Neural cell (in vitro differentiated cells): Measurements from ENCODE around the gene CADPS2. TPM values are rescaled to one million over a fixed set of nuclear protein-coding genes. Genes with fewer than 3 reads are reported as not detected.

Experiments used
- H2AFZ ChIP-seq: fragments of 200-600, 300-800 bp; sonication (generic), shearing (Covaris generic); 2 replicates; pipeline ENCODE4 v1.6.0; 2014; ENCODE audit warnings: low read depth, mild to moderate bottlenecking, antibody characterized with exemption, low read length, moderate library complexity
- H3F3A ChIP-seq: fragments of 200-600 bp; shearing (Covaris generic); 2 replicates; pipeline ENCODE4 v1.6.1; 2016; ENCODE audit warnings: mild to moderate bottlenecking, moderate library complexity, mixed read lengths, antibody characterized with exemption, low read length; ENCODE audit not compliant: insufficient read depth, poor library complexity, severe bottlenecking
- H3K27ac ChIP-seq: fragments of 200-600, 300-800 bp; sonication (generic), shearing (Covaris generic); 2 replicates; pipeline ENCODE4 v1.5.1; 2014; ENCODE audit warnings: mild to moderate bottlenecking, low read length, moderate library complexity
- H3K27me3 ChIP-seq: fragments of 300-800, 200-600 bp; sonication (generic), shearing (Covaris generic); 2 replicates; pipeline ENCODE4 v1.6.0; 2014; ENCODE audit warnings: mild to moderate bottlenecking, low read depth, low read length, moderate library complexity; ENCODE audit not compliant: insufficient read depth
- H3K36me3 ChIP-seq: fragments of 300-800, 200-600 bp; sonication (generic), shearing (Covaris generic); 2 replicates; pipeline ENCODE4 v1.5.1; 2014; ENCODE audit warnings: mild to moderate bottlenecking, antibody characterized with exemption, low read length, moderate library complexity; ENCODE audit not compliant: insufficient read depth
- H3K4me2 ChIP-seq: fragments of 300-800, 200-600 bp; sonication (generic), shearing (Covaris generic); 2 replicates; pipeline ENCODE4 v1.6.0; 2014; ENCODE audit warnings: mild to moderate bottlenecking, low read length
- H3K4me3 ChIP-seq: fragments of 300-800, 200-600 bp; sonication (generic), shearing (Covaris generic); 2 replicates; pipeline ENCODE4 v1.5.1; 2014; ENCODE audit warnings: mild to moderate bottlenecking, low read length, moderate library complexity
- H3K79me2 ChIP-seq: fragments of 200-600 bp; shearing (Covaris generic); replicated peaks from 2 replicates; pipeline ENCODE4 v1.6.0; 2014; ENCODE audit warnings: mild to moderate bottlenecking, low read length, moderate library complexity; ENCODE audit not compliant: insufficient read depth
- H3K9ac ChIP-seq: fragments of 300-800, 200-600 bp; sonication (generic), shearing (Covaris generic); 2 replicates; pipeline ENCODE4 v1.6.1; 2016; ENCODE audit warnings: mild to moderate bottlenecking, low read length, mixed read lengths
- H3K9me2 ChIP-seq: fragments of 200-600 bp; shearing (Covaris generic); 2 replicates; pipeline ENCODE4 v1.6.1; 2016; ENCODE audit warnings: mild to moderate bottlenecking, low read length, mixed read lengths; ENCODE audit not compliant: insufficient read depth
- H3K9me3 ChIP-seq: fragments of 200-600, 300-800 bp; sonication (generic), shearing (Covaris generic); 2 replicates; pipeline ENCODE4 v1.6.1; 2016; ENCODE audit warnings: mild to moderate bottlenecking, mixed run types, low read length, moderate library complexity, mixed read lengths
- H4K20me1 ChIP-seq: fragments of 200-600 bp; shearing (Covaris generic); 2 replicates; pipeline ENCODE4 v1.6.1; 2016; ENCODE audit warnings: mild to moderate bottlenecking, mixed run types; ENCODE audit not compliant: insufficient read depth
- CTCF ChIP-seq: fragments of 450-650 bp; IDR thresholded peaks from 2 replicates; pipeline ENCODE4 v1.5.1; 2014; ENCODE audit warnings: antibody characterized with exemption, mild to moderate bottlenecking, moderate library complexity; ENCODE audit not compliant: poor library complexity, severe bottlenecking
- EP300 ChIP-seq: fragments of 450-650 bp; conservative IDR thresholded peaks from 2 replicates; pipeline ENCODE4 v1.6.1; 2014; ENCODE audit warnings: antibody characterized with exemption, mild to moderate bottlenecking, moderate library complexity; ENCODE audit not compliant: poor library complexity, severe bottlenecking
- EZH2 ChIP-seq: fragments of 200-600, 300-800 bp; shearing (Covaris generic), sonication (generic); IDR thresholded peaks from 2 replicates; pipeline ENCODE4 v1.6.1; 2014; ENCODE audit warnings: antibody characterized with exemption, low read length, borderline replicate concordance, mild to moderate bottlenecking; ENCODE audit not compliant: insufficient read depth, poor library complexity, severe bottlenecking
- MXI1 ChIP-seq: fragments of 450-650 bp; conservative IDR thresholded peaks from 2 replicates; pipeline ENCODE4 v1.6.1; 2014; ENCODE audit warnings: antibody characterized with exemption, mild to moderate bottlenecking; ENCODE audit not compliant: poor library complexity, severe bottlenecking
- POLR2AphosphoS5 ChIP-seq: IDR thresholded peaks from 2 replicates; pipeline ENCODE4 v1.6.1; 2012
- RAD21 ChIP-seq: fragments of 450-650 bp; conservative IDR thresholded peaks from 2 replicates; pipeline ENCODE4 v1.6.1; 2014; ENCODE audit warnings: antibody characterized with exemption, mild to moderate bottlenecking, moderate library complexity
- REST ChIP-seq: IDR thresholded peaks from 2 replicates; pipeline ENCODE4 v1.6.1; 2012; ENCODE audit warnings: borderline replicate concordance
- SMC3 ChIP-seq: fragments of 450-650 bp; conservative IDR thresholded peaks from 2 replicates; pipeline ENCODE4 v1.6.1; 2014; ENCODE audit warnings: antibody characterized with exemption, mild to moderate bottlenecking, moderate library complexity; ENCODE audit not compliant: poor library complexity
- TAF1 ChIP-seq: IDR thresholded peaks from 2 replicates; pipeline ENCODE4 v1.6.1; 2012; ENCODE audit warnings: low read depth
- polyA plus RNA-seq: library from polyadenylated mRNA; depleted of rRNA; stranded (reverse); fragments of >200 nt; gene quantifications from 2 replicates; pipeline ENCODE4 v1.2.3, GENCODE V29; 2014

The CADPS2 gene
- polyA plus RNA-seq, 1 donor from 2014 or later: 5.9 TPM

DNA sequence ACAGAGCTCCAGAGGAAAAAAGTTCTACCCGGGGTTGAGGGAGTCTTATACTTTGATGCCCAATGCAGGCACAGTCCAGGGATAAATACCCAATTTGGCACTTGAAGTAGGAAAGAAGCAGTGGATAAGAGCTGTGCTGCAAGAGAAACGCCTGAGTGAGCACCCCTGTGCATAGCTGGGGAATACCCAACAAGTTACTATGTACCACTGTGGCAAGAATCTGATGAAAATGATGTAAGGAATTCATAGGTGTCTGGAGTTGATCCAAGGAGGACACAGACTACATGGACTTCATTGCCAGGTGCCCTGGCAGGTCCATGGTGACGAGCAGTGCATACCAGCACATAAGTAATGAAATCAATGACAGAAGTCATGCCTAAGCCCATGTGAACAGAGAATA is 398.0 kb downstream of the CADPS2 start:
- no peaks in the 10 kb centered on the region for H3F3A ChIP-seq
- no peak overlapping the region for H3K27ac ChIP-seq
- no peak overlapping the region for H3K4me2 ChIP-seq
- TF ChIP-seq EP300 (no peak), EZH2 (no peak), MXI1 (no peak), CTCF (no peak), TAF1 (no peak), SMC3 (no peak), RAD21 (no peak), POLR2AphosphoS5 (no peak), REST (no peak)
- no peak overlapping the region for H3K9ac ChIP-seq
- H3K9me2 ChIP-seq: no peaks in the 10 kb centered on the region
- H3K27me3 ChIP-seq: no peaks in the 10 kb centered on the region
- H3K9me3 ChIP-seq: no peaks in the 10 kb centered on the region
- H3K36me3 ChIP-seq: no peaks in the 10 kb centered on the region
- H4K20me1 ChIP-seq: no peaks in the 10 kb centered on the region
- no peaks in the 10 kb centered on the region for H3K79me2 ChIP-seq
- H3K4me3 ChIP-seq: no peak overlapping the region
- H2AFZ ChIP-seq: no peak overlapping the region

DNA sequence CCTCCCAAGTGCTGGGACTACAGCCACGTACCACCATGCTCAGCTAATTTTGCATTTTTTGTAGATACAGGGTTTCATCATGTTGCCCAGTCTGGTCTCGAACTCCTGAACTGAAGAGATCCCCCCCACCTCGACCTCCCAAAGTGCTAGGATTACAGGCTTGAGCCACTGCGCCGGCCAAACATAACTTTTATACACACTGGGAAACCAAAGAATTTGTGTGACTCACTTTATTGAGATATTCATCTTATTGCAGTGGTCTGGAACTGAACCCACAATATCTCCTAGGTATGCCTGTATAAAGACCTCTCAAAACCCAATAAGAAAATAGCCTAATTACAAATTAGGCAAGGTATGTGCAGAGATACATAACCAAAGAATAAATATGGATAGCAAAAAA is 399.1 kb downstream of the CADPS2 start:
- Histone ChIP-seq H3K27ac (no peak overlapping the region), H3K9ac (no peak overlapping the region), H2AFZ (no peak overlapping the region), H4K20me1 (no peaks in the 10 kb centered on the region), H3K36me3 (no peaks in the 10 kb centered on the region), H3K4me3 (no peak overlapping the region), H3K9me3 (no peaks in the 10 kb centered on the region), H3K4me2 (no peak overlapping the region), H3K9me2 (no peaks in the 10 kb centered on the region), H3F3A (no peaks in the 10 kb centered on the region), H3K79me2 (no peaks in the 10 kb centered on the region), H3K27me3 (no peaks in the 10 kb centered on the region)
- TF ChIP-seq MXI1 (no peak), TAF1 (no peak), POLR2AphosphoS5 (no peak), CTCF (no peak), EP300 (no peak), REST (no peak), EZH2 (no peak), SMC3 (no peak), RAD21 (no peak)
